ENCODE results near the gene PUDP. TPM values are rescaled to one million over a fixed set of nuclear protein-coding genes. Genes with fewer than 3 reads are reported as not detected.
A peak's percentile ranks its signal among the peaks of the same experiment; 100 is the strongest.

PUDP gene
- total RNA-seq, 1 donor from 2014 or later, result 17.2 TPM

- H3K4me3 ChIP-seq, result no peak overlapping the region
- H3K36me3 ChIP-seq, result peaks cover 0 to 9% of the 10 kb centered on the region in 2 donors
- intact Hi-C loops (cut with DNase I), result no loop called here
- no peaks in the 10 kb centered on the region for H3K4me1 ChIP-seq
- no peak overlapping the region for H3K27ac ChIP-seq
- peak in 1 of 2 donors; percentile 32 for DNase-seq (ENCODE audit: extremely low spot score in 2 of 2)
- TF ChIP-seq CTCF (IDR thresholded peaks at IDR 0.05), result no peak
- TF ChIP-seq POLR2AphosphoS5 (IDR thresholded peaks at IDR 0.05; ENCODE audit: insufficient read depth in 1 of 2, low read depth in 1 of 2), result no peak
- no peak for TF ChIP-seq POLR2A (IDR thresholded peaks at IDR 0.05)
- H3K27me3 ChIP-seq, result no peaks in the 10 kb centered on the region
- H3K9me3 ChIP-seq, result no peaks in the 10 kb centered on the region
These were observed 76.6 kb downstream of the PUDP start for GRCh38 chrX:7071390-7071789.

- intact Hi-C loops (cut with DNase I), result no loop called here
- no peaks in the 10 kb centered on the region for H3K36me3 ChIP-seq
- peak in 1 of 2 donors; percentile 49 for DNase-seq (ENCODE audit: extremely low spot score in 2 of 2)
- H3K9me3 ChIP-seq, result no peaks in the 10 kb centered on the region
- no peaks in the 10 kb centered on the region for H3K27me3 ChIP-seq
- no peaks in the 10 kb centered on the region for H3K4me1 ChIP-seq
- no peak overlapping the region for H3K4me3 ChIP-seq
- no peak overlapping the region for H3K27ac ChIP-seq
- TF ChIP-seq POLR2A (IDR thresholded peaks at IDR 0.05), result no peak
- TF ChIP-seq POLR2AphosphoS5 (IDR thresholded peaks at IDR 0.05; ENCODE audit: insufficient read depth in 1 of 2, low read depth in 1 of 2), result no peak
- TF ChIP-seq CTCF (IDR thresholded peaks at IDR 0.05), result no peak
These were observed 78.4 kb downstream of the PUDP start for GRCh38 chrX:7069556-7069955.

- H3K4me3 ChIP-seq, result no peak overlapping the region
- no peaks in the 10 kb centered on the region for H3K4me1 ChIP-seq
- no peaks in the 10 kb centered on the region for H3K36me3 ChIP-seq
- TF ChIP-seq POLR2AphosphoS5 (IDR thresholded peaks at IDR 0.05; ENCODE audit: insufficient read depth in 1 of 2, low read depth in 1 of 2), result no peak
- H3K27me3 ChIP-seq, result no peaks in the 10 kb centered on the region
- DNase-seq (ENCODE audit: extremely low spot score in 2 of 2), result no peak
- H3K9me3 ChIP-seq, result no peaks in the 10 kb centered on the region
- no peak overlapping the region for H3K27ac ChIP-seq
- intact Hi-C loops (cut with DNase I), result no loop called here
These were observed 79.0 kb downstream of the PUDP start for GRCh38 chrX:7068939-7069367.

- TF ChIP-seq POLR2AphosphoS5 (IDR thresholded peaks at IDR 0.05; ENCODE audit: insufficient read depth in 1 of 2, low read depth in 1 of 2) (no peak), POLR2A (IDR thresholded peaks at IDR 0.05) (no peak), CTCF (IDR thresholded peaks at IDR 0.05) (no peak)
- intact Hi-C loops (cut with DNase I), result no loop called here
- no peaks in the 10 kb centered on the region for H3K27me3 ChIP-seq
- H3K9me3 ChIP-seq, result no peaks in the 10 kb centered on the region
- no peak overlapping the region for H3K4me3 ChIP-seq
- no peak overlapping the region for H3K27ac ChIP-seq
- peaks cover 4% of the 10 kb centered on the region for H3K4me1 ChIP-seq
- no peak for DNase-seq (ENCODE audit: extremely low spot score in 2 of 2)
- no peaks in the 10 kb centered on the region for H3K36me3 ChIP-seq
These were observed 80.7 kb downstream of the PUDP start for GRCh38 chrX:7067256-7067655.

GRCh38 chrX:7065473-7065872 is 82.5 kb downstream of the PUDP start:
- Histone ChIP-seq H3K9me3 (no peaks in the 10 kb centered on the region), H3K4me3 (no peak overlapping the region), H3K27me3 (no peaks in the 10 kb centered on the region), H3K4me1 (peaks cover 4% of the 10 kb centered on the region), H3K27ac (no peak overlapping the region), H3K36me3 (no peaks in the 10 kb centered on the region)
- TF ChIP-seq POLR2AphosphoS5 (IDR thresholded peaks at IDR 0.05; ENCODE audit: insufficient read depth in 1 of 2, low read depth in 1 of 2), result no peak
- TF ChIP-seq POLR2A (IDR thresholded peaks at IDR 0.05), result no peak
- no peak for TF ChIP-seq CTCF (IDR thresholded peaks at IDR 0.05)
- intact Hi-C loops (cut with DNase I), result no loop called here
- no peak for DNase-seq (ENCODE audit: extremely low spot score in 2 of 2)
